HepG2 (cell line): ENCODE data around the gene KCNJ5. TPM values are rescaled to one million over a fixed set of nuclear protein-coding genes. Genes with fewer than 3 reads are reported as not detected.

Experiments used
- ATAC-seq: fragments of 200-7000 bp; cut with Tn5 transposase; 3 replicates; pipeline ENCODE4 v1.9.1; 2020; ENCODE audit warnings: mild to moderate bottlenecking, moderate library complexity
- BruUV-seq: library from RNA; stranded (reverse); fragments of 400-500 nt; replicated peaks from 2 replicates; lab custom pipeline; 2021; lab: Mats Ljungman, UMichigan
- CTCF ChIA-PET: fragments of 300-600 bp; formaldehyde crosslinking; extraction: SDS; loops from one replicate; lab custom pipeline; 2021; ENCODE audit warnings: low total read pairs, inconsistent platforms, low intra/inter-chr PET ratio; lab: Yijun Ruan, JAX
- POLR2A ChIA-PET: fragments of 350-600 bp; sonication (Branson Sonifier 250); formaldehyde crosslinking; loops from one replicate; lab custom pipeline; 2020; ENCODE audit warnings: antibody characterized with exemption, inconsistent platforms; lab: Yijun Ruan, JAX
- DNase-seq: peaks from one replicate; pipeline ENCODE4 v3.0.0-alpha.2; 2015; ENCODE audit warnings: low spot score
- FAIRE-seq: peaks from 3 replicates; lab custom pipeline; 2011; peaks lifted over from hg19 to GRCh38; lab: Jason Lieb, UNC
- H2AFZ ChIP-seq: one replicate; pipeline ENCODE4 v1.6.1; 2011; ENCODE audit warnings: low read length, inconsistent platforms
- H3K27ac ChIP-seq: fragments of 300-600 bp; 3 replicates; pipeline ENCODE4 v1.8.0; 2011; ENCODE audit warnings: mixed run types, mild to moderate bottlenecking, mixed read lengths, low read length, inconsistent platforms; ENCODE audit not compliant: insufficient read depth; ENCODE audit errors: extremely low read length
- H3K27me3 ChIP-seq, 2 experiments: fragments of 200-600 bp in 1 of 2; 2 replicates in 1 of 2; 3 replicates in 1 of 2; pipeline versions ENCODE4 v1.6.0 to v1.8.0; 2011; ENCODE audit warnings: low read length in 2 of 2, mild to moderate bottlenecking in 2 of 2, moderate library complexity in 2 of 2, inconsistent platforms in 1 of 2; ENCODE audit not compliant: insufficient read depth in 2 of 2, control insufficient read depth in 1 of 2
- H3K36me3 ChIP-seq, 2 experiments: fragments of 200-600 bp in 1 of 2; replicated peaks in 1 of 2; 2 replicates in 1 of 2; 3 replicates in 1 of 2; pipeline versions ENCODE4 v1.5.1 to v1.8.0; 2011; ENCODE audit warnings: low read length in 2 of 2, inconsistent platforms in 1 of 2; ENCODE audit not compliant: insufficient read depth in 2 of 2, control insufficient read depth in 1 of 2
- H3K4me1 ChIP-seq: 2 replicates; pipeline ENCODE4 v1.5.1; 2012; ENCODE audit warnings: low read length, inconsistent platforms; ENCODE audit not compliant: insufficient read depth
- H3K4me2 ChIP-seq: 2 replicates; pipeline ENCODE4 v1.6.0; 2011; ENCODE audit warnings: low read depth, low read length, inconsistent platforms
- H3K4me3 ChIP-seq, 3 experiments: fragments of 200-600 bp in 1 of 3; sonication (generic), shearing (Covaris generic) in 1 of 3; replicated peaks in 1 of 3; 2 replicates each; pipeline ENCODE4 v1.5.1; 2011 to 2016; ENCODE audit warnings: low read length in 3 of 3, inconsistent platforms in 2 of 3, low read depth in 2 of 3, mild to moderate bottlenecking in 2 of 3, control low read depth in 1 of 3, mixed read lengths in 1 of 3; ENCODE audit not compliant: insufficient read depth in 1 of 3
- H3K79me2 ChIP-seq: one replicate; pipeline ENCODE4 v1.6.1; 2011; ENCODE audit warnings: low read length, inconsistent platforms; ENCODE audit not compliant: insufficient read depth
- H3K9ac ChIP-seq: 2 replicates; pipeline ENCODE4 v1.6.0; 2011; ENCODE audit warnings: mild to moderate bottlenecking, low read depth, low read length, inconsistent platforms; ENCODE audit not compliant: insufficient read depth
- H3K9me3 ChIP-seq: 2 replicates; pipeline ENCODE4 v1.5.1; 2012; ENCODE audit warnings: mild to moderate bottlenecking, low read length
- H4K20me1 ChIP-seq: 2 replicates; pipeline ENCODE4 v1.6.0; 2011; ENCODE audit warnings: inconsistent platforms, mild to moderate bottlenecking, low read length, moderate library complexity; ENCODE audit not compliant: insufficient read depth
- ASH2L ChIP-seq: fragments of 300-600, 200-600 bp; sonication (generic); IDR thresholded peaks from 2 replicates; pipeline ENCODE4 v1.7.0; 2017; ENCODE audit warnings: low read depth, mild to moderate bottlenecking, moderate library complexity, mixed read lengths, low read length; ENCODE audit not compliant: insufficient read length
- ATM ChIP-seq: fragments of 450-650 bp; IDR thresholded peaks from 2 replicates; pipeline ENCODE4 v1.7.1; 2017; ENCODE audit warnings: mild to moderate bottlenecking, borderline replicate concordance
- CERS6 ChIP-seq: sonication (generic); formaldehyde crosslinking; IDR thresholded peaks from 2 replicates; pipeline ENCODE4 v1.5.0; 2020; ENCODE audit warnings: missing genetic modification reagents
- SAP130 ChIP-seq: IDR thresholded peaks from 2 replicates; pipeline ENCODE4 v1.6.1; 2016; ENCODE audit warnings: low read depth
- TAF1 ChIP-seq: sonication (generic); formaldehyde crosslinking; IDR thresholded peaks from 2 replicates; pipeline ENCODE4 v1.4.0; 2020; ENCODE audit warnings: missing genetic modification reagents
- ZNF12 ChIP-seq: sonication (generic); formaldehyde crosslinking; IDR thresholded peaks from 2 replicates; pipeline ENCODE4 v1.5.0; 2020; ENCODE audit warnings: missing genetic modification reagents
- ZNF280D ChIP-seq: sonication (generic); formaldehyde crosslinking; IDR thresholded peaks from 2 replicates; pipeline ENCODE4 v1.5.1; 2020; ENCODE audit warnings: mild to moderate bottlenecking, missing genetic modification reagents
- WGBS: methylation state at CpG from one replicate; pipeline ENCODE4 v1.1.6; 2017; ENCODE audit warnings: low lambda C conversion rate; 5-methylcytosine and 5-hydroxymethylcytosine counted together
- in situ Hi-C: cut with HindIII; loops from 2 replicates; pipeline ENCODE4 v1.10.0; 2017; ENCODE audit warnings: low pct_unique_long_range_greater_than_20kb; ENCODE audit not compliant: extremely low pct_ligation_motif_present
- intact Hi-C: fragments of 100-400 bp; cut with micrococcal nuclease; formaldehyde crosslinking; loops from one replicate; pipeline ENCODE4 v1.10.0; 2022; ENCODE audit not compliant: unreplicated experiment
- polyA plus RNA-seq, 8 experiments: library from polyadenylated mRNA; depleted of rRNA in 3 of 8; stranded (reverse) in 7 of 8; unstranded in 1 of 8; fragments of >200 nt; fragmentation: Illumina TruSeq in 4 of 8; extraction: Trizol in 4 of 8; gene quantifications; 2 replicates each; pipeline versions ENCODE4 v1.2.1 to v1.2.3, GENCODE V29; 2011 to 2016; ENCODE audit warnings: low read depth in 4 of 8, missing spikeins in 1 of 8, mixed read lengths in 1 of 8; ENCODE audit not compliant: insufficient read depth in 1 of 8
- total RNA-seq, 5 experiments: library from RNA; depleted of rRNA; stranded (reverse); fragments of >200 nt; fragmentation: Illumina TruSeq; extraction: Trizol; gene quantifications; 2 replicates each; pipeline ENCODE4 v1.2.3, GENCODE V29; 2016; ENCODE audit warnings: low read depth in 1 of 5

The KCNJ5 gene
- total and polyA plus RNA-seq, 2 of the 13 experiments (the other 11 are each of a cell fraction or from before 2014, with no cell fraction given), result not detected

GRCh38 chr11:128852327-128853023 is 38.7 kb upstream of the KCNJ5 start:
- no peak overlapping the region for H3K27ac ChIP-seq
- no peak overlapping the region for H3K9ac ChIP-seq
- H3K9me3 ChIP-seq, result no peaks in the 10 kb centered on the region
- peaks cover 0 to 20% of the 10 kb centered on the region in 2 experiments; a peak in 2 of 5 replicates for H3K27me3 ChIP-seq
- H3K4me3 ChIP-seq, result no peak overlapping the region
- in situ Hi-C loops, result no loop called here
- DNase-seq, result no peak
- no peak for ATAC-seq
- no peaks in the 10 kb centered on the region for H3K36me3 ChIP-seq
- no peak overlapping the region for H3K4me2 ChIP-seq
- ChIA-PET CTCF (no interaction called here), POLR2A (no interaction called here)
- 35% methylated on average over 7 of the region's 13 CpGs for WGBS
- H3K4me1 ChIP-seq, result no peaks in the 10 kb centered on the region; the same call in 1 of the 2 replicates
- H3K79me2 ChIP-seq, result no peaks in the 10 kb centered on the region
- intact Hi-C loops, result no loop called here
- no peak for FAIRE-seq
- TF ChIP-seq SAP130 (CRISPR knock-in tag) (no peak), ZNF280D (CRISPR knock-in tag) (no peak), ZNF12 (CRISPR knock-in tag) (no peak), ASH2L (no peak), CERS6 (CRISPR knock-in tag) (no peak), ATM (no peak), TAF1 (CRISPR knock-in tag) (no peak)
- H4K20me1 ChIP-seq, result no peaks in the 10 kb centered on the region
- no TSS peak for BruUV-seq
- no peak overlapping the region for H2AFZ ChIP-seq
